ENCODE data around the gene DRC3.

Gene DRC3

DNA sequence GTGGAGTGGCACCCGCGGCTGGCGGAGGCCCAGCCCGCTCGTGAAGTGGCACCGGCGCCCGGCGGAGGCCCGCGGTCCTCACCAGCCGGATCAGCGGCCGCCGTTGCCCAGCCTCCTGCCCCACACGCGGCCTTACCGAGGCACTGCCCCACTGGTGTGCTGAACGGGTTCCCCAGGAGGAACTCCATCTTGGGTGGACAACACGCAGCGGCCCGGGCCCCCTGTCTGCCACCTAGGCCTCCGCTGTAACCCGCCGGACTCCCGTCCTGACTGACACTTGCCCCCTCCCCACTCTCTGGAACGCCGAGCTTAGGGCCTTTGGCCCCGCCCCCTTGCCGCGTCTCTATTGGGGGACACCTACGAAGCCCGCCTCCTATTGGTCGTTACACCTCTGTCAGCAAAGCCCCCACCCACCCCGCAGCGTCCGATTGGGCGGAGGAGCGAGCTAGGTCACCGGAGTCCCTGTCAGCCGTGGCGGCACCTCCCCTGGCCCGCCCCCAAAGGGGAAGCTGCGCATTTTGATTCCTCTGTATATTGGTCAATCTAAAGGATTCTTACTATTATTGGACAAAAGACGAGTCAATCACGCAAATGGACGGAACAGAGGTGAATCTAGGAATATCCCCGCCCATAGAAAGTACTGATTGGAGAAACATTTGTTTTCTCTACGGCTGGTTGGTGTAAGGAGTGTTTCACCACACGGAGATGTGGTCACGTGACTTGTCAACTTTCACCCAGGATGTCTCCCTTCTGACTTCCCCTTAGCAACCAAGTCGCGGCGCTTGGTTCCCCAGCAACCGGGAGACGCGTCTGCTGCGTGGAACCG is at the start of gene DRC3, which contains the start of gene TOM1L2:
Gene DRC3, plus strand, starts transcription at position 737 of the 826 bp plus-strand sequence. CDS start 4,737 bp downstream, outside the sequence.
Gene TOM1L2, minus strand, starts transcription at position 275 of the 826 bp plus-strand sequence. Its CDS starts 87 bp downstream, at position 188.
- TF ChIP-seq, protein P1, sequence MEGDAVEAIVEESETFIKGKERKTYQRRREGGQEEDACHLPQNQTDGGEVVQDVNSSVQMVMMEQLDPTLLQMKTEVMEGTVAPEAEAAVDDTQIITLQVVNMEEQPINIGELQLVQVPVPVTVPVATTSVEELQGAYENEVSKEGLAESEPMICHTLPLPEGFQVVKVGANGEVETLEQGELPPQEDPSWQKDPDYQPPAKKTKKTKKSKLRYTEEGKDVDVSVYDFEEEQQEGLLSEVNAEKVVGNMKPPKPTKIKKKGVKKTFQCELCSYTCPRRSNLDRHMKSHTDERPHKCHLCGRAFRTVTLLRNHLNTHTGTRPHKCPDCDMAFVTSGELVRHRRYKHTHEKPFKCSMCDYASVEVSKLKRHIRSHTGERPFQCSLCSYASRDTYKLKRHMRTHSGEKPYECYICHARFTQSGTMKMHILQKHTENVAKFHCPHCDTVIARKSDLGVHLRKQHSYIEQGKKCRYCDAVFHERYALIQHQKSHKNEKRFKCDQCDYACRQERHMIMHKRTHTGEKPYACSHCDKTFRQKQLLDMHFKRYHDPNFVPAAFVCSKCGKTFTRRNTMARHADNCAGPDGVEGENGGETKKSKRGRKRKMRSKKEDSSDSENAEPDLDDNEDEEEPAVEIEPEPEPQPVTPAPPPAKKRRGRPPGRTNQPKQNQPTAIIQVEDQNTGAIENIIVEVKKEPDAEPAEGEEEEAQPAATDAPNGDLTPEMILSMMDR (IDR thresholded peaks at IDR 0.05; ENCODE audit: low read depth, low read length) = no peak

GRCh38 chr17:17924131-17924856 is 48.4 kb upstream of the DRC3 start:
- no peak overlapping the region for H3K4me3 ChIP-seq (ENCODE audit: low read depth, low read length)
- TF ChIP-seq, protein P1 (IDR thresholded peaks at IDR 0.05; ENCODE audit: low read depth, low read length) = no peak

More for the DNA sequence above, at the start of gene DRC3, which contains the start of gene TOM1L2:
- H3K4me3 ChIP-seq (ENCODE audit: low read depth, low read length) = peak within 1 kb of the TSS; percentile 80

DNA sequence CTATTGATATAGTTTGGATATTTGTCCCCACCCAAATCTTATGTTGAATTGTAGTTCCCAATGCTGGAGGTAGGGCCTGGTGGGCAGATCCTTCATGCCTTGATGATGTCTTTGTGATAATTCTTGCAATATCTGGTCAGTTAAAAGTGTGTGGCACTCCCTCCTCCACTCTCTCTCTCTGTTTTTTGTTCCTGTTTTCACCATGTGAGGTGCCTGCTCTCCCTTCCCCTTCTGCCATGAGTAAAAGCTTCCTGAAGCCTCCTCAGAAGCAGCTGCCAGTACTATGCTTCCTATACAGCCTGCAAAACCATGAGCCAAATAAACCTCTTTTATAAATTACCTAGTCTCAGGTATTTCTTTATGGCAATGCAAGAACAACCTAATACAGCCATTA is 47.8 kb upstream of the DRC3 start:
- TF ChIP-seq, protein P1 (IDR thresholded peaks at IDR 0.05; ENCODE audit: low read depth, low read length) = no peak
- H3K4me3 ChIP-seq (ENCODE audit: low read depth, low read length) = no peak overlapping the region

DNA sequence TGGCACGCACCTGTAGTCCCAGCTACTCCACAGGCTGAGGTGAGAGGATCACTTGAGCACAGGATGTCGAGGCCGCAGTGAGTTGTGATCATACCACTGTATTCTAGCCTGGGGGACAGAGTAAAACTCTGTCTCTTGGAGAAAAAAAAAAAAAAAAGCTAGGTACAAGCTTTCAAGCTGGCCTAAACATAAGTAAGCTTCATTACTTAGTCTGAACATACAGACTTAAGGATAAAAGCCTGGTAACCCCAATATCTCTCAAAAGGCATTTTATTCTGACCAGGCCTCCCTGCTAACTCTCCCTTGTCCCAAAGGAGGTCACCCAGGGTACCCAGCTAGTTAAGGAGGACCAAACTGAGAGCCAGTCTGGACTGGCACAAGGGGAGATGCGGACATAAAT is 46.6 kb upstream of the DRC3 start:
- TF ChIP-seq, protein P1 (IDR thresholded peaks at IDR 0.05; ENCODE audit: low read depth, low read length) = no peak

DNA sequence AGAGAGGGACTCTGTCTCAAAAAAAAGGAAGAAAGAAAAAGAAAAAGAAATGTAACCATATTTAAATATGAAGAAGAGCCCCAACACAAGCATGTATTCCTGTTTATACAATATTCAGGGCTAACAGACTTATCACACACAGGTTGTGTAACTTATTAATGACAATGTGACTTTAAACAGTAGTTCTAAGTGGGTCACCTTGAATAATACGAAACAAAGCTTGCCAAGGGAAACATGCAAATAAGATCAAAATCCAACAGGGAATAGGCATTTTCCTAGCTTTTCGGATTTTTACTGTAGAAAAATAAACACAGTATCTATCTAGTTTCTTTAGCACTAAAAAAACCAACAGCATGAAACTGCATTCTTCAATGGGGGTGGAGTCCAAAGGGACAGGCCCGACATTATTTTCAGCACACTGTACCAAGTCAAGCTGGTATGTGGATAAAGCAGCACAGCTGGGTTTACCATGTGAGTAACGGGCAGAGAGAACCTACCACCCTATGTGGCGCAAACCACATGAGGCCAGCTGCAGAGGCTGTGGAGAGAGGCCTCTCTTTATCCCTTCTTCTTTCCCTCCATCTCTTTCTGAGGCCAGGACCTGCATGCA is 45.7 kb upstream of the DRC3 start:
- no peak overlapping the region for H3K4me3 ChIP-seq (ENCODE audit: low read depth, low read length)
- TF ChIP-seq, protein P1 (IDR thresholded peaks at IDR 0.05; ENCODE audit: low read depth, low read length) = no peak

More for the DNA sequence above, 46.6 kb upstream of the DRC3 start:
- H3K4me3 ChIP-seq (ENCODE audit: low read depth, low read length) = no peak overlapping the region

GRCh38 chr17:17928398-17929287 is 44.0 kb upstream of the DRC3 start:
- H3K4me3 ChIP-seq (ENCODE audit: low read depth, low read length) = no peak overlapping the region
- TF ChIP-seq, protein P1 (IDR thresholded peaks at IDR 0.05; ENCODE audit: low read depth, low read length) = no peak
